WTC11 (cell line): ENCODE results near the gene RANBP9. TPM values are rescaled to one million over a fixed set of nuclear protein-coding genes. Genes with fewer than 3 reads are reported as not detected.

Experiments
- ATAC-seq: fragments of 200-7000 bp; cut with Tn5 transposase; 2 replicates; pipeline ENCODE4 v1.10.0; 2021; ENCODE audit warnings: mild to moderate bottlenecking, moderate library complexity
- CTCF ChIA-PET: fragments of 300-600 bp; sonication (Branson Sonifier 250); formaldehyde crosslinking; loops from one replicate; lab custom pipeline; 2021; ENCODE audit warnings: antibody characterized with exemption; lab: Charles Lee
- POLR2A ChIA-PET: fragments of 350-600 bp; sonication (Branson Sonifier 250); formaldehyde crosslinking; loops from one replicate; lab custom pipeline; 2021; ENCODE audit warnings: antibody characterized with exemption; lab: Charles Lee
- DNase-seq: peaks from one replicate; pipeline ENCODE4 v3.0.0; 2021; ENCODE audit warnings: low spot score
- H3K27ac Mint-ChIP-seq: 2 replicates; pipeline ENCODE4 v1.8.0; 2021; ENCODE audit warnings: mixed read lengths
- H3K27me3 Mint-ChIP-seq: 2 replicates; pipeline ENCODE4 v1.8.0; 2021; ENCODE audit warnings: low read depth, mild to moderate bottlenecking, moderate library complexity, mixed read lengths
- H3K36me3 Mint-ChIP-seq: 2 replicates; pipeline ENCODE4 v1.8.0; 2021; ENCODE audit warnings: mixed read lengths
- H3K4me1 Mint-ChIP-seq: 2 replicates; pipeline ENCODE4 v1.8.0; 2022; ENCODE audit warnings: mixed read lengths
- H3K4me3 Mint-ChIP-seq: 2 replicates; pipeline ENCODE4 v1.8.0; 2021; ENCODE audit warnings: mild to moderate bottlenecking, moderate library complexity, mixed read lengths
- H3K9me3 Mint-ChIP-seq: 2 replicates; pipeline ENCODE4 v1.8.0; 2021; ENCODE audit warnings: mixed read lengths
- AFF4 ChIP-seq: sonication (generic); formaldehyde crosslinking; IDR thresholded peaks from 2 replicates; pipeline ENCODE4 v1.8.1; 2023; ENCODE audit warnings: mild to moderate bottlenecking, missing genetic modification reagents, borderline replicate concordance
- ARID4B ChIP-seq: sonication (generic); formaldehyde crosslinking; IDR thresholded peaks from 2 replicates; pipeline ENCODE4 v1.8.0; 2023; ENCODE audit warnings: missing genetic modification reagents, mild to moderate bottlenecking, borderline replicate concordance
- ATF1 ChIP-seq: sonication (generic); formaldehyde crosslinking; IDR thresholded peaks from 2 replicates; pipeline ENCODE4 v1.8.1; 2023; ENCODE audit warnings: mild to moderate bottlenecking, moderate library complexity, missing genetic modification reagents
- CREB1 ChIP-seq: sonication (generic); formaldehyde crosslinking; IDR thresholded peaks from 2 replicates; pipeline ENCODE4 v1.8.0; 2023; ENCODE audit warnings: mild to moderate bottlenecking, missing genetic modification reagents
- E2F4 ChIP-seq: sonication (generic); formaldehyde crosslinking; IDR thresholded peaks from 2 replicates; pipeline ENCODE4 v1.8.1; 2022; ENCODE audit warnings: low read depth, mild to moderate bottlenecking, moderate library complexity, missing genetic modification reagents, borderline replicate concordance
- FOXP4 ChIP-seq: sonication (generic); formaldehyde crosslinking; IDR thresholded peaks from 2 replicates; pipeline ENCODE4 v1.8.0; 2022; ENCODE audit warnings: mild to moderate bottlenecking, missing genetic modification reagents
- HMGA2 ChIP-seq: fragments of 250-450 bp; sonication (Bioruptor Pico); IDR thresholded peaks from 2 replicates; pipeline ENCODE4 v1.4.0; 2021; ENCODE audit warnings: mild to moderate bottlenecking, moderate library complexity
- NFATC4 ChIP-seq: fragments of 250-450 bp; sonication (Bioruptor Pico); IDR thresholded peaks from 2 replicates; pipeline ENCODE4 v1.9.0; 2021; ENCODE audit warnings: mild to moderate bottlenecking
- NFYB ChIP-seq: sonication (generic); formaldehyde crosslinking; conservative IDR thresholded peaks from 2 replicates; pipeline ENCODE4 v1.8.0; 2022; ENCODE audit warnings: low read depth, missing genetic modification reagents
- TCF7 ChIP-seq: sonication (generic); formaldehyde crosslinking; IDR thresholded peaks from 2 replicates; pipeline ENCODE4 v1.8.0; 2022; ENCODE audit warnings: mild to moderate bottlenecking, low read depth, missing genetic modification reagents, moderate library complexity
- ZBTB43 ChIP-seq: sonication (generic); formaldehyde crosslinking; IDR thresholded peaks from 2 replicates; pipeline ENCODE4 v1.8.1; 2023; ENCODE audit warnings: mild to moderate bottlenecking, missing genetic modification reagents
- ZNF423 ChIP-seq: fragments of 250-450 bp; sonication (Bioruptor Pico); IDR thresholded peaks from 2 replicates; pipeline ENCODE4 v2.1.2; 2022; ENCODE audit warnings: mild to moderate bottlenecking, moderate library complexity
- ZNF512 ChIP-seq: sonication (generic); formaldehyde crosslinking; IDR thresholded peaks from 2 replicates; pipeline ENCODE4 v1.8.1; 2022; ENCODE audit warnings: missing genetic modification reagents, borderline replicate concordance
- total RNA-seq: library from RNA; stranded (reverse); gene quantifications from 3 replicates; pipeline ENCODE4 v1.2.3, GENCODE V29; 2021

The RANBP9 gene
- total RNA-seq, 1 experiment from 2014 or later = 33.4 TPM

- ChIA-PET CTCF (no interaction called here), POLR2A (no interaction called here)
- no peak for DNase-seq
- no peak for ATAC-seq
- Mint-ChIP-seq H3K27me3 (no peaks in the 10 kb centered on the region), H3K36me3 (no peaks in the 10 kb centered on the region), H3K9me3 (no peaks in the 10 kb centered on the region), H3K4me3 (no peak overlapping the region), H3K4me1 (peaks cover 33% of the 10 kb centered on the region), H3K27ac (no peak overlapping the region; the same call in 1 of the 2 replicates)
- no peak for TF ChIP-seq TCF7
- no peak for TF ChIP-seq HMGA2
- no peak for TF ChIP-seq NFYB (CRISPR knock-in tag)
- no peak for TF ChIP-seq ARID4B
- TF ChIP-seq ZNF423 = no peak
- TF ChIP-seq ATF1 (CRISPR knock-in tag) = no peak
- no peak for TF ChIP-seq AFF4 (CRISPR knock-in tag)
- TF ChIP-seq NFATC4 (CRISPR knock-in tag) = no peak
- TF ChIP-seq ZNF512 (CRISPR knock-in tag) = no peak
- no peak for TF ChIP-seq ZBTB43 (CRISPR knock-in tag)
- no peak for TF ChIP-seq E2F4 (CRISPR knock-in tag)
- TF ChIP-seq CREB1 (CRISPR knock-in tag) = no peak
- no peak for TF ChIP-seq FOXP4 (CRISPR knock-in tag)
Observed at GRCh38 chr6:13660893-13661292, 50.7 kb downstream of the RANBP9 start.
